Measurements from ENCODE around the gene POLN.

Gene POLN

DNA sequence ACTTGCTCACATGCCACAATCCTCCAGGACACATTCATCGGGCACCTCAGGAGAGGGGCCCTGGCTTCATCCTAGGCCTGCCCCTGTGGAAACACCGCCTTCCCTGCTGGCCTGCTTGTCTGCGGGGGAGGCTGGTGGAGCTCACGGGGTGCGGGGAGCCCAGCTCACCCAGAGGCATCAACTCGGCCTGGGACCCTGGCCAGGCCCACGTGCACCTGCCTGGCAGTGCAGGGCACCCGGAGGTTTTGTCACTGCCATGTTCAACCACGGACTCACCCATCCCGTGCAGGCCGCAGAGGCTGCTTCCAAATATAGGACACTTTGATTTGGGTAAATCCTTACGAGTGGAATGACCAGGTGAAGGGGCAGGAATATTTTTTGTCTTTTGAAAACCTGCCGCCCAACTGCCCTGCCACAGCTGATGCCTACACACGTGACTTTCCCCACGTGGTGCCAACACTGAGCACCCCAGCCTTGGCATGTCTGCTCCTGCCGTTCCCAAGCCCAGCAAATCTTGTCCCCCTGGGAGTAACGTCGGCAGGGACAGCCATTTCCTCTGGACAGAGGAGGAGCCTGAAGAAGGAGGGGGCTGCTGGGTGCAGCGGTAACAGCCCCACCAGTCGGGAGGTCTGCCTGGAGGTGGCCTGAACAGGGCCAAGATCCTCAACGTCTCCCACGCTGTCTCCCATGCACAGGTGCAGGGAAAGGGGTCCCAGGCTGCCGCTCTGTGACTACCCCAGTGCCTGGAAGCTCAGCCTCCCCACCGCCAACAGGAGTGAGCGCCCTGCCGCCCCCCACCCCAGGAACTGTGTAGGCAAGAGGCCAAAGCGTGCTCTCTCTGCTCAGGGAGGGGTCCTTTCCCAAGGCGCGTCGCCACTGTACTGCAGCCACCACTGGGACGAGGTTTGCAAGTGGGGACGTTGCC, 11.5 kb upstream of the POLN start:
- TF ChIP-seq CTCF (IDR thresholded peaks at IDR 0.05; ENCODE audit: insufficient read depth, low read depth, low read length, missing control alignments), result no peak
- no peak overlapping the region for H3K4me3 ChIP-seq (ENCODE audit: low read depth, low read length)
- no peak for DNase-seq (ENCODE audit: low read depth)

DNA sequence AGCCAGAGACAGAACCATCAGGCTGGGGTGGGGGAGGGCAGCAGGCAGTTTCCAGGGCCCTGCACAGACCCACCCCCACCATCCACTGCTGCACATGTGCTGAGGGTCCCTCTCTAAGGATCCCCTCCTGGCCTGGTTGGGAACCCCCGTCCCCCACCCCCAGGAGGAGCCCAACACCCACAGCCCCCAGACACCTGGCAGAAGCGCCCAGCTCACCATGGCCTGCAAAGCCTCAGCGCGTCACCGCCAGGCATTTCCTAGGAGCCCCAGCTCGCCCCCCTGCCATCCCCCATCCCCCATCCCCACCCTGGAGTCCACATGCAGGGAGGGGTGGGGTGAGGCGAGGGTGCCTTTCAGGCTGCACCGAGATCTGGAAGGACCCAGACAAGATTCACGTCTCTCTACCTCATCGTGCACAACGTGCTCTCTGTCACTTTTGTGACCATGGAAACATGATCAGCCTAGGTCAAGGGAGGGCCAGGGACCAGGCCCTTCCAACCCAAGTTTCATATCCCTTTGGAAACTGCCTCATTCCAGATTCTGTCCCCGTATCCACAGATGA, 10.7 kb upstream of the POLN start:
- no peak for TF ChIP-seq CTCF (IDR thresholded peaks at IDR 0.05; ENCODE audit: insufficient read depth, low read depth, low read length, missing control alignments)
- no peak overlapping the region for H3K4me3 ChIP-seq (ENCODE audit: low read depth, low read length)
- DNase-seq (ENCODE audit: low read depth), result no peak

- DNase-seq (ENCODE audit: low read depth), result no peak
- no peak for TF ChIP-seq CTCF (IDR thresholded peaks at IDR 0.05; ENCODE audit: insufficient read depth, low read depth, low read length, missing control alignments)
- no peak overlapping the region for H3K4me3 ChIP-seq (ENCODE audit: low read depth, low read length)
These were observed 10.0 kb upstream of the POLN start for GRCh38 chr4:2251795-2252529.

GRCh38 chr4:2251073-2251794, 9.3 kb upstream of the POLN start:
- TF ChIP-seq CTCF (IDR thresholded peaks at IDR 0.05; ENCODE audit: insufficient read depth, low read depth, low read length, missing control alignments), result no peak
- DNase-seq (ENCODE audit: low read depth), result no peak

DNA sequence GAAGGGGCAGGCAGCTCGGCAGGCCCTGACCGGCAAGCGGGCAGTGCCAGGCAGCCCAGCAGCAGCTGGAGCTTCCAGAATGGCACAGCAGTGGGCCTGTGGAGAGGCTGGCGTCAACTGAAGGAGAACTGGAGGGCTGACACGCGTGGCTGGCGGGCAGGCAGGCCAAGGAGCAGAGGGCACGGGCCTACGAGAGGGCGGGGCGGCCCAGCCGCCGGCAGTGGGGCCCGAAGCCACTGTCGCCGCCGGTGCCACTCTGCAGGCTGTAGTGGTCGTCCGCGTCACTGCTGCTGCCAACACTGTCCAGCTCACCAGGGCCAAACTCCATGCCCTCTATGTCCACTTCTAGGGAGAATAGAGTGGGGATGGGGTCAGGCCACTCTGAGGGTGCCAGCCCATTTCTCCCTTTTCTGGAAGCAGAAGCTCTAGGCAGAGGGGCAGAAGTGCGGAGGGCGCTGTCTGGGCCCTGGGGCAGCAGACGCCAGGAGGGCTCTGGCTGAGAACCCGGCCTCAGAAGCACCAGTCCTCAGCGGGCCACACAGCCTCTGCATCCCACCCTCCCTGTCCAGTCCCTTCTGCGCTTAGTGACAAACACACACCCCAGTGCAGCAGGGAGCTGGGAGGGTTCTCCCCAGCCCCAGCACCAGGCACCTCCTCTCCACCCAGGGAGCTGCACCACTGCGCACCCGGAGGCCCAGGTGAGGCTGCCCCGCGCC, 8.6 kb upstream of the POLN start:
- TF ChIP-seq CTCF (IDR thresholded peaks at IDR 0.05; ENCODE audit: insufficient read depth, low read depth, low read length, missing control alignments), result no peak
- no peak overlapping the region for H3K4me3 ChIP-seq (ENCODE audit: low read depth, low read length)
- no peak for DNase-seq (ENCODE audit: low read depth)

More at GRCh38 chr4:2251073-2251794, 9.3 kb upstream of the POLN start:
- no peak overlapping the region for H3K4me3 ChIP-seq (ENCODE audit: low read depth, low read length)

Measured in GM12865 (cell line).